Ovary (tissue), 9 donors: ENCODE measurements around the gene CFAP61. TPM values are rescaled to one million over a fixed set of nuclear protein-coding genes. Genes with fewer than 3 reads are reported as not detected.

Source experiments
- DNase-seq, 5 donors: peaks; one replicate each; pipeline ENCODE4 v3.0.0-alpha.2; 2019 to 2020
- H3K27ac ChIP-seq, 2 donors: fragments of 200-600 bp; one replicate each; pipeline versions ENCODE4 v1.5.1 to v1.8.0; 2019 to 2022
- H3K27me3 ChIP-seq: fragments of 200-600 bp; one replicate; pipeline ENCODE4 v1.8.0; 2022
- H3K36me3 ChIP-seq: fragments of 200-600 bp; sonication (generic); one replicate; pipeline ENCODE4 v1.5.1; 2019
- H3K4me1 ChIP-seq: one replicate; pipeline ENCODE4 v1.8.1; 2013; ENCODE audit warnings: mild to moderate bottlenecking, moderate library complexity; ENCODE audit not compliant: insufficient read depth
- H3K4me3 ChIP-seq: fragments of 200-600 bp; sonication (generic); one replicate; pipeline ENCODE4 v1.5.1; 2017
- H3K9me3 ChIP-seq, 2 donors: fragments of 200-600 bp in 1 of 2; sonication (generic) in 1 of 2; one replicate each; pipeline versions ENCODE4 v1.5.1 to v1.8.1; 2013 to 2019; ENCODE audit warnings: mild to moderate bottlenecking in 1 of 2, moderate library complexity in 1 of 2
- EP300 ChIP-seq: sonication (generic); formaldehyde crosslinking; IDR thresholded peaks from one replicate; pipeline ENCODE4 v1.6.1; 2017; ENCODE audit warnings: antibody characterized with exemption
- POLR2A ChIP-seq: fragments of 450-650 bp; IDR thresholded peaks from one replicate; pipeline ENCODE4 v1.6.1; 2017; ENCODE audit warnings: antibody characterized with exemption, mild to moderate bottlenecking, moderate library complexity
- WGBS, 3 donors: extraction: QIAGEN DNeasy Blood & Tissue Kit in 1 of 3; methylation state at CpG; one replicate each; pipeline versions ENCODE4 v1.1.5 to v1.1.7; 2013 to 2017; 5-methylcytosine and 5-hydroxymethylcytosine counted together
- intact Hi-C, 4 donors: fragments of 100-400 bp; cut with DNase I; formaldehyde crosslinking; loops; one replicate each; pipeline versions ENCODE4 v1.11.0 to v1.15.1; 2022 to 2023
- polyA plus RNA-seq, 2 donors: library from polyadenylated mRNA; stranded (reverse); fragments of 200-250 nt in 1 of 2; fragments of 350-450 nt in 1 of 2; fragmentation: Illumina TruSeq in 1 of 2; extraction: RNeasy Lipid Tissue Mini Kit (QIAGEN cat#74804) in 1 of 2; gene quantifications; one replicate each; pipeline ENCODE4 v1.2.3, GENCODE V29; 2013 to 2014
- total RNA-seq, 7 donors: library from RNA; depleted of rRNA in 2 of 7; stranded (reverse); fragments of >200 nt in 2 of 7; fragmentation: NEBNext Ultra II Directional in 3 of 7; extraction: Animal tissue kit (Norgen Biotek cat#: 25700) in 3 of 7; gene quantifications; one replicate each; pipeline versions ENCODE4 v1.1.0 to v1.2.4, GENCODE V29; 2016 to 2023
- TF ChIP-seq, protein P1 (sequence below), 3 donors: fragments of 450-650 bp in 2 of 3; fragments of 200-600 bp in 1 of 3; IDR thresholded peaks; one replicate each; pipeline versions ENCODE4 v1.5.1 to v1.8.0; 2016 to 2022; ENCODE audit warnings: antibody characterized with exemption in 3 of 3, mild to moderate bottlenecking in 1 of 3
- donor health status: DM: no; HTN: no; CAD: no; lungs with moderate emphysema.
- donor health status: DM: no; HTN: no; CAD: no.
- donor health status: Bipolar disorder and iron deficiency.
- donor health status: DM: yes; HTN: yes; CAD: no.
- donor health status: DM: no; HTN: no; CAD: no.
- donor health status: DM: yes; HTN: yes; CAD: no.

CFAP61 gene
- total and polyA plus RNA-seq, 9 donors: 0.12 to 13.1 (median 0.96) TPM; not detected in 1

DNA sequence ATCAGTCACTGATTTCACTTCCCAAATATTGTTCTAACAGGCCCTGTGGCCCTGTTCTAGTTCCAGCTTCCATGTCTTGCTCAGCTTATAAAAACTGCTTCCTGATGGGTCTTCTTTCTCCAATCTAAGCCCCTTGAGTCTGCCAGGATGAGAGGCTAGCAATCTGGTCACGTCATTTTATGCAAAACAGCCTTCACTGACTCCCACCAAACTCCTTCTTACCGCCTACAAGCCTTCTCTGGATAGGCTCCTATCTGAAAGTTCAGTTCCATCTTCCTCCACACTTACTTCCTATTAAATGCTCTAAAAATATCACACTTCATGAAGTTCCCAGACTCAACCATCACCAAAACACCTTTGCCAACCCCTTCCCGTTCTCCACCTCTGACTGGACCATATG is 15.6 kb upstream of the CFAP61 start:
- Histone ChIP-seq H3K27ac (no peak overlapping the region), H3K9me3 (no peaks in the 10 kb centered on the region), H3K36me3 (no peaks in the 10 kb centered on the region), H3K27me3 (no peaks in the 10 kb centered on the region), H3K4me3 (no peak overlapping the region), H3K4me1 (no peaks in the 10 kb centered on the region)
- intact Hi-C loops: no loop called here
- 81 to 84% (median 82%) methylated on average over 3 of the region's 3 CpGs for WGBS, 3 donors
- no peak for DNase-seq
- TF ChIP-seq EP300: no peak
- TF ChIP-seq POLR2A: no peak
- TF ChIP-seq, protein P1, sequence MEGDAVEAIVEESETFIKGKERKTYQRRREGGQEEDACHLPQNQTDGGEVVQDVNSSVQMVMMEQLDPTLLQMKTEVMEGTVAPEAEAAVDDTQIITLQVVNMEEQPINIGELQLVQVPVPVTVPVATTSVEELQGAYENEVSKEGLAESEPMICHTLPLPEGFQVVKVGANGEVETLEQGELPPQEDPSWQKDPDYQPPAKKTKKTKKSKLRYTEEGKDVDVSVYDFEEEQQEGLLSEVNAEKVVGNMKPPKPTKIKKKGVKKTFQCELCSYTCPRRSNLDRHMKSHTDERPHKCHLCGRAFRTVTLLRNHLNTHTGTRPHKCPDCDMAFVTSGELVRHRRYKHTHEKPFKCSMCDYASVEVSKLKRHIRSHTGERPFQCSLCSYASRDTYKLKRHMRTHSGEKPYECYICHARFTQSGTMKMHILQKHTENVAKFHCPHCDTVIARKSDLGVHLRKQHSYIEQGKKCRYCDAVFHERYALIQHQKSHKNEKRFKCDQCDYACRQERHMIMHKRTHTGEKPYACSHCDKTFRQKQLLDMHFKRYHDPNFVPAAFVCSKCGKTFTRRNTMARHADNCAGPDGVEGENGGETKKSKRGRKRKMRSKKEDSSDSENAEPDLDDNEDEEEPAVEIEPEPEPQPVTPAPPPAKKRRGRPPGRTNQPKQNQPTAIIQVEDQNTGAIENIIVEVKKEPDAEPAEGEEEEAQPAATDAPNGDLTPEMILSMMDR (IDR thresholded peaks at IDR 0.05): no peak

DNA sequence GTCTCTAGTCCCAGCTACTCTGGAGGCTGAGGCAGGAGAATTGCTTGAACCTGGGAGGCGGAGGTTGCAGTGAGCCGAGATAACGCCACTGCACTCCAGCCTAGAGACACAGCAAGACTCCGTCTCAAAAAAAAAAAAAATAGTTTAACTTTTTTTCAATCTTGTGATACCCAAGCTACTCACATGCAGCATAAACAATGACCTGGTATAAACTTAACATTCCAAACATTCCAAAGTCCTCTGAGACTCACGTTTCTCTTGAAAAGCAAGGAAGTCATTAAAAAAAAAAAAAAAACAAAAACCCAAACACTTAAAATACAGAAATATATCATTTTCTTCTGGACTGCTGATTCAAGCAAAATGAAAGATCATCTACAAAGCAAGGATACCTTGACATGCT is 14.4 kb upstream of the CFAP61 start:
- intact Hi-C loops: no loop called here
- WGBS, 3 donors: 39 to 55% (median 44%) methylated on average over 5 of the region's 5 CpGs
- H3K27me3 ChIP-seq: no peaks in the 10 kb centered on the region
- no peaks in the 10 kb centered on the region for H3K9me3 ChIP-seq
- no peak overlapping the region for H3K4me3 ChIP-seq
- no peak overlapping the region for H3K27ac ChIP-seq
- TF ChIP-seq EP300 (no peak), POLR2A (no peak)
- TF ChIP-seq, protein P1 (IDR thresholded peaks at IDR 0.05): no peak
- H3K36me3 ChIP-seq: no peaks in the 10 kb centered on the region
- H3K4me1 ChIP-seq: no peaks in the 10 kb centered on the region
- no peak for DNase-seq

DNA sequence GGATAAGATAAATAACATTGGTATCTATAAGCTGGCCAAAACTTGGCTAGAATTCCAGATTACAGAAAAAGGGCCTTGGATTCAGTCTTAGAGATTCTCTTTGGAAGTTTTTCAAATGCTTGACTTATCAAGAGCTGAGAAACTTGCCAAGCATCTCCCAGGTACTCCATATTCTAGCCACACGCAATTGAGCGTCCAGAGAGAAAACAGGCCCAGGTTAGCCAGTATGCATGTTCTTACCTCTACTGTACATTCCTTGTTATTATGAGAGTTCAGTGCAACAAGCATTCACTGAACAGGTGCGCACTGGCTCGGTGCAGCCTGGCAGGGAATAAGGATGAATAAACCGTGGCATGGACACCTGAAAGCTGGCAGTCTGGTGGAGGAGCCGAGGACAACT is 13.7 kb upstream of the CFAP61 start:
- Histone ChIP-seq H3K4me3 (no peak overlapping the region), H3K27ac (no peak overlapping the region), H3K9me3 (no peaks in the 10 kb centered on the region), H3K36me3 (no peaks in the 10 kb centered on the region), H3K27me3 (no peaks in the 10 kb centered on the region), H3K4me1 (no peaks in the 10 kb centered on the region)
- 65 to 84% (median 72%) methylated on average over 6 of the region's 6 CpGs for WGBS, 3 donors
- TF ChIP-seq EP300 (no peak), POLR2A (no peak)
- TF ChIP-seq, protein P1 (IDR thresholded peaks at IDR 0.05): no peak
- intact Hi-C loops: no loop called here
- no peak for DNase-seq

GRCh38 chr20:20039752-20040387 is 12.5 kb upstream of the CFAP61 start:
- H3K36me3 ChIP-seq: no peaks in the 10 kb centered on the region
- H3K4me1 ChIP-seq: no peaks in the 10 kb centered on the region
- TF ChIP-seq EP300 (no peak), POLR2A (no peak)
- TF ChIP-seq, protein P1 (IDR thresholded peaks at IDR 0.05): no peak
- WGBS, 3 donors: 83 to 94% (median 93%) methylated on average over 6 of the region's 6 CpGs
- H3K27ac ChIP-seq: no peak overlapping the region
- DNase-seq: no peak
- H3K9me3 ChIP-seq: no peaks in the 10 kb centered on the region
- intact Hi-C loops: no loop called here
- H3K27me3 ChIP-seq: no peaks in the 10 kb centered on the region
- no peak overlapping the region for H3K4me3 ChIP-seq
